HEK293 (cell line): ENCODE measurements around the gene DCST1.

ENCODE experiments used
- CTCF ChIP-seq: fragments of 450-650 bp; formaldehyde crosslinking; IDR thresholded peaks from 2 replicates; pipeline ENCODE4 v1.5.1; 2016; ENCODE audit warnings: missing biosample characterization, missing genetic modification characterization
- ELK4 ChIP-seq: IDR thresholded peaks from 2 replicates; pipeline ENCODE4 v1.6.1; 2011; ENCODE audit warnings: mild to moderate bottlenecking, low read depth, low read length, borderline replicate concordance
- GLIS2 ChIP-seq: fragments of 450-650 bp; formaldehyde crosslinking; IDR thresholded peaks from 2 replicates; pipeline ENCODE4 v1.5.1; 2016; ENCODE audit warnings: missing biosample characterization, missing genetic modification characterization
- IKZF3 ChIP-seq: fragments of 450-650 bp; IDR thresholded peaks from 2 replicates; pipeline ENCODE4 v1.5.0; 2018; ENCODE audit warnings: missing biosample characterization, mild to moderate bottlenecking, missing genetic modification characterization, moderate library complexity
- PRDM2 ChIP-seq: fragments of 450-650 bp; formaldehyde crosslinking; IDR thresholded peaks from 2 replicates; pipeline ENCODE4 v1.5.1; 2016; ENCODE audit warnings: missing biosample characterization, missing genetic modification characterization, borderline replicate concordance
- ZBTB17 ChIP-seq: fragments of 450-650 bp; formaldehyde crosslinking; IDR thresholded peaks from 2 replicates; pipeline ENCODE4 v1.5.1; 2016; ENCODE audit warnings: missing biosample characterization, missing genetic modification characterization
- ZBTB7A ChIP-seq: fragments of 450-650 bp; formaldehyde crosslinking; IDR thresholded peaks from 2 replicates; pipeline ENCODE4 v1.5.1; 2016; ENCODE audit warnings: low read depth, missing biosample characterization, missing genetic modification characterization
- ZFHX2 ChIP-seq: fragments of 450-650 bp; formaldehyde crosslinking; conservative IDR thresholded peaks from 2 replicates; pipeline ENCODE4 v1.5.1; 2016; ENCODE audit warnings: missing biosample characterization, missing genetic modification characterization
- ZNF112 ChIP-seq: fragments of 450-650 bp; formaldehyde crosslinking; IDR thresholded peaks from 2 replicates; pipeline ENCODE4 v1.5.0; 2017; ENCODE audit warnings: missing biosample characterization, missing genetic modification characterization
- ZNF202 ChIP-seq: fragments of 450-650 bp; formaldehyde crosslinking; IDR thresholded peaks from 2 replicates; pipeline ENCODE4 v1.5.1; 2016; ENCODE audit warnings: missing biosample characterization, missing genetic modification characterization, borderline replicate concordance
- ZNF391 ChIP-seq: fragments of 450-650 bp; formaldehyde crosslinking; IDR thresholded peaks from 2 replicates; pipeline ENCODE4 v1.5.1; 2016; ENCODE audit warnings: low read depth, missing biosample characterization, missing genetic modification characterization, borderline replicate concordance
- ZNF423 ChIP-seq: fragments of 450-650 bp; formaldehyde crosslinking; IDR thresholded peaks from 2 replicates; pipeline ENCODE4 v1.5.1; 2016; ENCODE audit warnings: missing biosample characterization, missing genetic modification characterization
- ZNF555 ChIP-seq: fragments of 450-650 bp; formaldehyde crosslinking; conservative IDR thresholded peaks from 2 replicates; pipeline ENCODE4 v1.5.1; 2017; ENCODE audit warnings: missing biosample characterization, mild to moderate bottlenecking, missing genetic modification characterization, inconsistent platforms
- ZNF600 ChIP-seq: fragments of 450-650 bp; formaldehyde crosslinking; IDR thresholded peaks from 2 replicates; pipeline ENCODE4 v1.5.1; 2016; ENCODE audit warnings: missing biosample characterization, missing genetic modification characterization
- ZNF629 ChIP-seq: fragments of 450-650 bp; formaldehyde crosslinking; IDR thresholded peaks from 2 replicates; pipeline ENCODE4 v1.5.1; 2017; ENCODE audit warnings: missing biosample characterization, missing genetic modification characterization
- ZNF654 ChIP-seq: fragments of 450-650 bp; formaldehyde crosslinking; IDR thresholded peaks from 2 replicates; pipeline ENCODE4 v1.5.1; 2016; ENCODE audit warnings: low read depth, missing biosample characterization, missing genetic modification characterization
- ZNF670 ChIP-seq: fragments of 450-650 bp; formaldehyde crosslinking; IDR thresholded peaks from 2 replicates; pipeline ENCODE4 v1.5.1; 2016; ENCODE audit warnings: missing biosample characterization, missing genetic modification characterization, low read depth
- ZXDB ChIP-seq: fragments of 450-650 bp; formaldehyde crosslinking; IDR thresholded peaks from 2 replicates; pipeline ENCODE4 v1.5.1; 2016; ENCODE audit warnings: missing biosample characterization, missing genetic modification characterization

Gene DCST1

GRCh38 chr1:155062702-155063411, 29.2 kb downstream of the DCST1 start (continued):
- TF ChIP-seq ELK4 (no peak), CTCF (tag by site-specific recombination) (peak; percentile 53; the same call in 1 of the 2 replicates), ZNF112 (tag by site-specific recombination) (no peak), ZFHX2 (tag by site-specific recombination) (peak; percentile 21; the same call in 1 of the 2 replicates), ZNF423 (no peak), ZNF670 (tag by site-specific recombination) (no peak), ZNF629 (tag by site-specific recombination) (no peak), ZBTB7A (tag by site-specific recombination) (peak; percentile 27; the same call in 1 of the 2 replicates), ZNF391 (tag by site-specific recombination) (no peak), GLIS2 (tag by site-specific recombination) (0 out of 2 replicates have a peak, but pooled peaks have one; percentile 16), ZBTB17 (tag by site-specific recombination) (peak; percentile 36; the same call in 1 of the 2 replicates), ZNF654 (tag by site-specific recombination) (peak; percentile 65), IKZF3 (tag by site-specific recombination) (peak; percentile 53; the same call in 1 of the 2 replicates), PRDM2 (no peak), ZNF555 (tag by site-specific recombination) (no peak), ZNF202 (no peak), ZNF600 (tag by site-specific recombination) (peak; percentile 17; the same call in 1 of the 2 replicates), ZXDB (tag by site-specific recombination) (0 out of 2 replicates have a peak, but pooled peaks have one; percentile 7)
